ENCODE measurements around the gene IQCE. TPM values are rescaled to one million over a fixed set of nuclear protein-coding genes. Genes with fewer than 3 reads are reported as not detected.

IQCE gene
- total RNA-seq, 3 donors from 2014 or later (not counting 1 experiment from before 2014, with no cell fraction given), result 9.6 to 13.5 (median 11.3) TPM

GRCh38 chr7:2515424-2516193 is 43.2 kb upstream of the IQCE start:
- H3K27ac Mint-ChIP-seq, result no peak overlapping the region

DNA sequence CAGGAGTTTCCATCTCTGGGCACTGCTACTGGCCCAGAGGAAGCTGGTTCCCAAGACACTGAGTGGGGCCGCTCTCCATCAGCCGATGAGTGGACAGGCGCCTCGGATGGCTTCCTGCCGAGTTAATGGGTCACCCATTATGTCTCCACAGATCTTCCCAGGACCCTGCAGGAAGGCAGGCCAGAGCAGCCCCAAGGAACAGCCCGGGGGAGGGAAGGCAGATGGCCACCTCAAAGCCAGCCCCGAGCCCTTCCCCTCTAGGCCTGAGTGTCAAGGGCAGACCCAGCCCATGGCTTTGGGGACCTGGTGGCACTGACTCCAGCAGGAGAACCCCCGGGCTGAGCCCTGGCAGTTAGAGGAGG is 42.6 kb upstream of the IQCE start:
- no peak overlapping the region for H3K4me3 Mint-ChIP-seq
- no peak overlapping the region for H3K4me3 ChIP-seq (ENCODE audit: low read length)
- no peak overlapping the region for H3K27ac Mint-ChIP-seq
- H3K9me3 ChIP-seq (ENCODE audit: control insufficient read depth, insufficient read depth, low read length), result no peaks in the 10 kb centered on the region
- no peak for DNase-seq
- H3K9me3 Mint-ChIP-seq, result no peaks in the 10 kb centered on the region
- peaks cover 43% of the 10 kb centered on the region for H3K4me1 ChIP-seq (ENCODE audit: control insufficient read depth, insufficient read depth, low read length)
- H3K27ac ChIP-seq (ENCODE audit: low read length), result no peak overlapping the region
- H3K27me3 ChIP-seq (ENCODE audit: control insufficient read depth, insufficient read depth, low read length), result no peaks in the 10 kb centered on the region
- H3K27me3 Mint-ChIP-seq (ENCODE audit: low read depth in 2 of 2), result no peaks in the 10 kb centered on the region
- peaks cover 20 to 43% of the 10 kb centered on the region in 2 donors for H3K4me1 Mint-ChIP-seq
- no peaks in the 10 kb centered on the region for H3K36me3 Mint-ChIP-seq
- intact Hi-C loops (cut with micrococcal nuclease), result no loop called here
- TF ChIP-seq CTCF (IDR thresholded peaks at IDR 0.05), result no peak
- ATAC-seq, result no peak
- H3K36me3 ChIP-seq (ENCODE audit: control insufficient read depth, insufficient read depth, low read length), result no peaks in the 10 kb centered on the region
- 97% methylated on average over 8 of the region's 8 CpGs for WGBS (ENCODE audit: insufficient coverage)

More at GRCh38 chr7:2515424-2516193, 43.2 kb upstream of the IQCE start:
- TF ChIP-seq CTCF (IDR thresholded peaks at IDR 0.05), result no peak
- DNase-seq (no peak), ATAC-seq (no peak)
- no peak overlapping the region for H3K4me3 ChIP-seq (ENCODE audit: low read length)
- peaks cover 19 to 48% of the 10 kb centered on the region in 2 donors for H3K4me1 Mint-ChIP-seq
- H3K4me1 ChIP-seq (ENCODE audit: control insufficient read depth, insufficient read depth, low read length), result peaks cover 48% of the 10 kb centered on the region
- no peaks in the 10 kb centered on the region for H3K9me3 Mint-ChIP-seq
- no peaks in the 10 kb centered on the region for H3K36me3 ChIP-seq (ENCODE audit: control insufficient read depth, insufficient read depth, low read length)
- no peaks in the 10 kb centered on the region for H3K27me3 Mint-ChIP-seq (ENCODE audit: low read depth in 2 of 2)
- WGBS (ENCODE audit: insufficient coverage), result 94% methylated on average over 15 of the region's 15 CpGs
- H3K9me3 ChIP-seq (ENCODE audit: control insufficient read depth, insufficient read depth, low read length), result no peaks in the 10 kb centered on the region
- no peaks in the 10 kb centered on the region for H3K36me3 Mint-ChIP-seq
- H3K27me3 ChIP-seq (ENCODE audit: control insufficient read depth, insufficient read depth, low read length), result no peaks in the 10 kb centered on the region
- H3K4me3 Mint-ChIP-seq, result no peak overlapping the region
- H3K27ac ChIP-seq (ENCODE audit: low read length), result no peak overlapping the region
- intact Hi-C loops (cut with micrococcal nuclease), result no loop called here

DNA sequence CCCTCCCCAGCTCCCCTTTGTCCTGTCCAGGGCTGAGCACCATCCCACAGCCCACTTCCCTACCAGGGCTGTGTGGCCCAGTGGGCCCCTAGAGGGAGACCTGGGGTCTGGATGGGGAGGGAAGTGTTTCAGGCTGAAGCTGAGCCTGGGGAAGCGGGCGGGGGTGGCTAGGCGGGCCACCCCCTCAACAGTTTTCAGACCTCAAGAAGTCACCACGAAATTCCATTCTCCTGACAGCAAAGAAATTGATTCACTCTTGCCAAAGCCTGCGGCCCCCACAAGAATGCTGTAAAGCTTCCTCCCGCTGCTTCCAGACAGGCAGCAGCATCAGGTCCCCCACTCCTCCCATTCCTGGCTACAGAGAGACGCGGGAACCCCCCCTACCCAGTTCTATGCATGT is 41.8 kb upstream of the IQCE start:
- Histone ChIP-seq H3K4me3 (ENCODE audit: low read length) (no peak overlapping the region), H3K9me3 (ENCODE audit: control insufficient read depth, insufficient read depth, low read length) (no peaks in the 10 kb centered on the region), H3K27ac (ENCODE audit: low read length) (no peak overlapping the region), H3K27me3 (ENCODE audit: control insufficient read depth, insufficient read depth, low read length) (no peaks in the 10 kb centered on the region), H3K36me3 (ENCODE audit: control insufficient read depth, insufficient read depth, low read length) (no peaks in the 10 kb centered on the region), H3K4me1 (ENCODE audit: control insufficient read depth, insufficient read depth, low read length) (peaks cover 43% of the 10 kb centered on the region)
- Mint-ChIP-seq H3K4me3 (no peak overlapping the region), H3K9me3 (no peaks in the 10 kb centered on the region), H3K4me1 (peaks cover 23 to 41% of the 10 kb centered on the region in 2 donors), H3K36me3 (no peaks in the 10 kb centered on the region), H3K27ac (peak overlapping the region in 1 of 2 donors; percentile 75), H3K27me3 (ENCODE audit: low read depth in 2 of 2) (no peaks in the 10 kb centered on the region)
- intact Hi-C loops (cut with micrococcal nuclease), result no loop called here
- TF ChIP-seq CTCF (IDR thresholded peaks at IDR 0.05), result no peak
- ATAC-seq, result no peak
- 81% methylated on average over 8 of the region's 8 CpGs for WGBS (ENCODE audit: insufficient coverage)
- DNase-seq, result no peak

Measured in natural killer cell (primary cell).